SK-N-SH (cell line): ENCODE data around the gene THADA. TPM values are rescaled to one million over a fixed set of nuclear protein-coding genes. Genes with fewer than 3 reads are reported as not detected.
A peak's percentile ranks its signal among the peaks of the same experiment; 100 is the strongest.

ENCODE experiments used
- CTCF ChIA-PET: fragments of 300-600, 350-600 bp; formaldehyde crosslinking; extraction: SDS; loops from one replicate; lab custom pipeline; 2021; lab: Yijun Ruan, JAX
- POLR2A ChIA-PET: fragments of 350-600 bp; sonication (Branson Sonifier 250); formaldehyde crosslinking; extraction: SDS; loops from one replicate; lab custom pipeline; 2020; ENCODE audit warnings: antibody characterized with exemption, inconsistent platforms; lab: Yijun Ruan, JAX
- DNase-seq: peaks from one replicate; pipeline ENCODE4 v3.0.0; 2012
- H2AFZ ChIP-seq: fragments of 200-600 bp; sonication (generic); 2 replicates; pipeline ENCODE4 v1.8.1; 2016; ENCODE audit warnings: antibody characterized with exemption, mild to moderate bottlenecking, low read depth
- H3F3A ChIP-seq: fragments of 200-600 bp; sonication (generic); replicated peaks from 2 replicates; pipeline ENCODE3; 2016; ENCODE audit warnings: antibody characterized with exemption, mild to moderate bottlenecking; ENCODE audit not compliant: insufficient read depth
- H3K27ac ChIP-seq, 2 experiments: fragments of 200-500 bp in 1 of 2; fragments of 200-600 bp in 1 of 2; sonication (Bioruptor generic) in 1 of 2; sonication (generic), shearing (Covaris generic) in 1 of 2; 2 replicates each; pipeline versions ENCODE4 v1.5.1 to v1.6.1; 2014 to 2016; ENCODE audit warnings: low read depth in 2 of 2, inconsistent platforms in 1 of 2, low read length in 1 of 2, mild to moderate bottlenecking in 1 of 2, mixed read lengths in 1 of 2
- H3K27me3 ChIP-seq: fragments of 200-600 bp; sonication (generic), shearing (Covaris generic); 2 replicates; pipeline ENCODE4 v1.6.1; 2016; ENCODE audit warnings: mixed run types; ENCODE audit not compliant: insufficient read depth
- H3K36me3 ChIP-seq, 2 experiments: fragments of 200-500 bp in 1 of 2; fragments of 200-600 bp in 1 of 2; sonication (Bioruptor generic) in 1 of 2; sonication (generic) in 1 of 2; replicated peaks in 1 of 2; 2 replicates each; pipeline versions ENCODE3 to v1.5.1; 2014 to 2016; ENCODE audit warnings: low read length in 1 of 2, mild to moderate bottlenecking in 1 of 2; ENCODE audit not compliant: insufficient read depth in 2 of 2, control insufficient read depth in 1 of 2
- H3K4me1 ChIP-seq, 2 experiments: fragments of 200-500 bp in 1 of 2; fragments of 200-600 bp in 1 of 2; sonication (Bioruptor generic) in 1 of 2; sonication (generic), shearing (Covaris generic) in 1 of 2; 2 replicates each; pipeline versions ENCODE4 v1.5.1 to v1.6.1; 2014 to 2016; ENCODE audit warnings: low read depth in 1 of 2, low read length in 1 of 2, mixed run types in 1 of 2; ENCODE audit not compliant: insufficient read depth in 2 of 2, control insufficient read depth in 1 of 2
- H3K4me2 ChIP-seq: fragments of 200-600 bp; sonication (generic), shearing (Covaris generic); 2 replicates; pipeline ENCODE4 v1.6.1; 2017; ENCODE audit warnings: mixed run types
- H3K4me3 ChIP-seq, 2 experiments: fragments of 200-500 bp in 1 of 2; fragments of 200-600 bp in 1 of 2; sonication (Bioruptor generic) in 1 of 2; sonication (generic), shearing (Covaris generic) in 1 of 2; 2 replicates each; pipeline versions ENCODE4 v1.5.1 to v1.8.1; 2014 to 2016; ENCODE audit warnings: low read depth in 2 of 2, inconsistent platforms in 1 of 2, low read length in 1 of 2, mild to moderate bottlenecking in 1 of 2, mixed read lengths in 1 of 2, moderate library complexity in 1 of 2
- H3K79me2 ChIP-seq: fragments of 200-600 bp; sonication (generic); 2 replicates; pipeline ENCODE4 v1.8.1; 2017; ENCODE audit warnings: mild to moderate bottlenecking; ENCODE audit not compliant: insufficient read depth
- H3K9ac ChIP-seq: fragments of 200-600 bp; sonication (generic); 2 replicates; pipeline ENCODE4 v1.6.1; 2017; ENCODE audit warnings: mixed run types
- H3K9me2 ChIP-seq: fragments of 200-600 bp; sonication (generic); 2 replicates; pipeline ENCODE4 v1.6.1; 2017; ENCODE audit warnings: mixed run types
- H3K9me3 ChIP-seq: fragments of 200-600 bp; sonication (generic); 2 replicates; pipeline ENCODE4 v1.6.1; 2017; ENCODE audit warnings: mixed run types, mild to moderate bottlenecking, moderate library complexity
- H4K20me1 ChIP-seq: fragments of 200-600 bp; sonication (generic); 2 replicates; pipeline ENCODE4 v1.6.1; 2017; ENCODE audit warnings: mild to moderate bottlenecking, mixed run types; ENCODE audit not compliant: insufficient read depth
- FOXJ3 ChIP-seq: sonication (generic); formaldehyde crosslinking; IDR thresholded peaks from 2 replicates; pipeline ENCODE4 v1.5.1; 2020; ENCODE audit warnings: mild to moderate bottlenecking, missing genetic modification reagents
- FOXM1 ChIP-seq: IDR thresholded peaks from 2 replicates; pipeline ENCODE4 v1.4.0; 2012; ENCODE audit warnings: low read depth, mild to moderate bottlenecking
- JUND ChIP-seq: IDR thresholded peaks from 2 replicates; pipeline ENCODE4 v1.4.0; 2012
- MEF2A ChIP-seq: IDR thresholded peaks from 2 replicates; pipeline ENCODE4 v1.4.0; 2012; ENCODE audit warnings: low read depth, borderline replicate concordance
- MXI1 ChIP-seq: IDR thresholded peaks from 2 replicates; pipeline ENCODE4 v1.6.1; 2012; ENCODE audit warnings: mild to moderate bottlenecking, low read depth, low read length, improper control_type of control experiment
- NRF1 ChIP-seq: IDR thresholded peaks from 2 replicates; pipeline ENCODE4 v1.6.1; 2012; ENCODE audit warnings: low read depth, mild to moderate bottlenecking, low read length
- RCOR1 ChIP-seq: fragments of 150-350 bp; IDR thresholded peaks from 2 replicates; pipeline ENCODE4 v1.6.1; 2017; ENCODE audit warnings: antibody characterized with exemption, low read length
- RXRA ChIP-seq: IDR thresholded peaks from 2 replicates; pipeline ENCODE4 v1.4.0; 2012; ENCODE audit warnings: low read depth, mild to moderate bottlenecking, borderline replicate concordance
- YY1 ChIP-seq: IDR thresholded peaks from 2 replicates; pipeline ENCODE4 v1.4.0; 2012; ENCODE audit warnings: low read depth, mild to moderate bottlenecking
- WGBS: methylation state at CpG from one replicate; pipeline ENCODE4 v1.1.6; 2017; ENCODE audit warnings: low lambda C conversion rate; 5-methylcytosine and 5-hydroxymethylcytosine counted together
- polyA plus RNA-seq, 3 experiments: library from polyadenylated mRNA; depleted of rRNA; stranded (reverse); fragments of >200 nt; gene quantifications; 2 replicates each; pipeline ENCODE4 v1.2.3, GENCODE V29; 2012
- TF ChIP-seq, protein P1 (sequence below): IDR thresholded peaks from 2 replicates; pipeline ENCODE4; 2012
- TF ChIP-seq, protein P2 (sequence below): fragments of 200-600 bp; sonication (generic); IDR thresholded peaks from 2 replicates; pipeline ENCODE4 v1.6.1; 2017; ENCODE audit warnings: antibody characterized with exemption, mild to moderate bottlenecking, moderate library complexity
- TF ChIP-seq, protein P3 (sequence below): IDR thresholded peaks from 2 replicates; pipeline ENCODE4 v1.4.0; 2012; ENCODE audit warnings: low read depth, borderline replicate concordance

THADA gene
- polyA plus RNA-seq, 1 of the 3 experiments (the other 2 are of a cell fraction) = 25.6 TPM

- POLR2A ChIA-PET = interaction anchor here (1.0 to 1.2 kb wide), 2 partner anchors 44 to 199 kb away, joined by 3 to 5 read pairs; no protein-coding TSS in a partner anchor
- peak overlapping the region; percentile 83 for H3K4me2 ChIP-seq
- peak overlapping the region; percentile 94 to 95 for H3K27ac ChIP-seq
- CTCF ChIA-PET = interaction anchor here (0.6 to 16.3 kb wide), 21 partner anchors 40 to 560 kb away, joined by 3 to 299 read pairs (median 4); no protein-coding TSS in a partner anchor
- H3K79me2 ChIP-seq = peaks cover 76% of the 10 kb centered on the region
- H3K9me3 ChIP-seq = no peaks in the 10 kb centered on the region
- H4K20me1 ChIP-seq = peaks cover 34% of the 10 kb centered on the region
- peaks cover 53% of the 10 kb centered on the region for H3F3A ChIP-seq
- TF ChIP-seq JUND (0 out of 2 replicates have a peak, but pooled peaks have one; percentile 3), NRF1 (no peak)
- peak overlapping the region; percentile 95 to 97 for H3K4me3 ChIP-seq
- peak overlapping the region; percentile 99 for H3K9ac ChIP-seq
- WGBS = 35% methylated on average over 4 of the region's 4 CpGs
- H3K36me3 ChIP-seq = peaks cover 21 to 31% of the 10 kb centered on the region in 2 experiments
- H3K9me2 ChIP-seq = no peaks in the 10 kb centered on the region
- no peak overlapping the region for H2AFZ ChIP-seq
- no peak for DNase-seq
- H3K27me3 ChIP-seq = no peaks in the 10 kb centered on the region
- peaks cover 37 to 77% of the 10 kb centered on the region in 2 experiments; a peak in 3 of 4 replicates for H3K4me1 ChIP-seq
Measured at GRCh38 chr2:43223521-43224001, 372.3 kb downstream of the THADA start.

DNA sequence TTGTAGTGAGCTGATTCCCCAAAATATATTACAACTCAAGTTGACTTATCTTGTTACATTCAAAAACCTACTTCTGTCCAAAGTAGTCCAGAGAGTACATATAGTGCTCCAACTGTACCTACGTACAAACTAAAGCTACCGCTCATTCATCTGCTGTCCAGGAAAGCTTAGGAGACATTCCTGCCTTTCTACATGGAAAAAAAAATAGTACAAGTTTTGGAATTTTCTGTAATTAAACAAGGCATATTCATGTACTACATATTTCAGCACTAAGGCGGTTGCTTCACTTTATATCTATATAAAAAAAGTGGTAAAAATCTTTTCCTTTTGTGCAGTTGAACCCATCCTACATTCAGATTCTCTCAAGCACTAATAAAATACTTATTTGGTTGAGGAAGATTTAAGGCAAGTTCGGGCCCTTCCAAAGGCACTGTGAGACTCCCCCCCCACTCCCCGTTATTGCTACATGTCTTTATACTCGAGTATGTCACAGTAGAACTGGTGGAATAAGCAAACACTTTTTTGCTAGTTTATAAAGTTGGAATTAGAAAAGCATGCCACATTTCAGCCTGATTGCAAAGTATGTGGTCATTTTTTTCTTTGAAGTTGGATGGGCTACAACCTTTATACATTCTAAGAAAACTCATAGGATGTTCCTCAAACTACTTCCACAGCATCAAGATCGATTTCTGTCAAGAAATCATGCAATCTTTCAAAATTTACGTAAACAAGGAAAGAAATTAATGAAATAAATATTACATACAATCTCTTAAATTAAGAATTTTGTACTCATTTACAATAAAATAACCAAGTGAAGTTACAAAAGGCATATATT lies 373.1 kb downstream of the THADA start:
- H3F3A ChIP-seq = peaks cover 50% of the 10 kb centered on the region
- peaks cover 45 to 77% of the 10 kb centered on the region in 2 experiments; a peak in 3 of 4 replicates for H3K4me1 ChIP-seq
- H4K20me1 ChIP-seq = peaks cover 34% of the 10 kb centered on the region
- peak overlapping the region; percentile 83 for H3K4me2 ChIP-seq
- H3K79me2 ChIP-seq = peaks cover 70% of the 10 kb centered on the region
- 36% methylated on average over 8 of the region's 8 CpGs for WGBS
- peaks cover 21 to 31% of the 10 kb centered on the region in 2 experiments for H3K36me3 ChIP-seq
- no peak overlapping the region for H2AFZ ChIP-seq
- H3K9me2 ChIP-seq = no peaks in the 10 kb centered on the region
- ChIA-PET POLR2A (interaction anchor here (0.9 to 3.6 kb wide), 9 partner anchors 9 to 248 kb away, joined by 3 to 13 read pairs (median 4); no protein-coding TSS in a partner anchor), CTCF (interaction anchor here (0.7 to 16.3 kb wide), 21 partner anchors 18 to 395 kb away, joined by 3 to 299 read pairs (median 7); no protein-coding TSS in a partner anchor)
- no peaks in the 10 kb centered on the region for H3K9me3 ChIP-seq
- H3K27me3 ChIP-seq = no peaks in the 10 kb centered on the region
- H3K27ac ChIP-seq = peak overlapping the region; percentile 94 to 95
- H3K4me3 ChIP-seq = peak overlapping the region; percentile 95 to 97; a peak in 3 of 4 replicates
- 0 out of 2 replicates have a peak, but pooled peaks have one; percentile 23 for TF ChIP-seq JUND
- TF ChIP-seq, protein P1, sequence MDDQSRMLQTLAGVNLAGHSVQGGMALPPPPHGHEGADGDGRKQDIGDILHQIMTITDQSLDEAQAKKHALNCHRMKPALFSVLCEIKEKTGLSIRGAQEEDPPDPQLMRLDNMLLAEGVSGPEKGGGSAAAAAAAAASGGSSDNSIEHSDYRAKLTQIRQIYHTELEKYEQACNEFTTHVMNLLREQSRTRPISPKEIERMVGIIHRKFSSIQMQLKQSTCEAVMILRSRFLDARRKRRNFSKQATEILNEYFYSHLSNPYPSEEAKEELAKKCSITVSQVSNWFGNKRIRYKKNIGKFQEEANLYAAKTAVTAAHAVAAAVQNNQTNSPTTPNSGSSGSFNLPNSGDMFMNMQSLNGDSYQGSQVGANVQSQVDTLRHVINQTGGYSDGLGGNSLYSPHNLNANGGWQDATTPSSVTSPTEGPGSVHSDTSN = no peak; the same call in 1 of the 2 replicates
- H3K9ac ChIP-seq = peak overlapping the region; percentile 99
- no peak for DNase-seq

GRCh38 chr2:43221763-43222474 lies 373.9 kb downstream of the THADA start:
- ChIA-PET CTCF (interaction anchor here (0.7 to 16.3 kb wide), 24 partner anchors 18 to 394 kb away, joined by 3 to 299 read pairs (median 4); no protein-coding TSS in a partner anchor), POLR2A (interaction anchor here (0.9 to 3.6 kb wide), 12 partner anchors 10 to 247 kb away, joined by 3 to 13 read pairs (median 4); no protein-coding TSS in a partner anchor)
- WGBS = 3% methylated on average over 8 of the region's 8 CpGs
- DNase-seq = peak; percentile 87
- Histone ChIP-seq H4K20me1 (peaks cover 34% of the 10 kb centered on the region), H3F3A (peaks cover 50% of the 10 kb centered on the region), H2AFZ (no peak overlapping the region), H3K36me3 (peaks cover 21 to 31% of the 10 kb centered on the region in 2 experiments), H3K9ac (peak overlapping the region; percentile 99), H3K4me3 (peak overlapping the region; percentile 95 to 97), H3K79me2 (peaks cover 63% of the 10 kb centered on the region), H3K27me3 (no peaks in the 10 kb centered on the region), H3K9me2 (no peaks in the 10 kb centered on the region), H3K27ac (peak overlapping the region; percentile 94 to 95), H3K4me1 (peaks cover 46 to 76% of the 10 kb centered on the region in 2 experiments; a peak in 3 of 4 replicates), H3K4me2 (peak overlapping the region; percentile 83), H3K9me3 (no peaks in the 10 kb centered on the region)
- TF ChIP-seq JUND (peak; percentile 92), MXI1 (peak; percentile 88), RXRA (peak; percentile 38; the same call in 1 of the 2 replicates), FOXJ3 (CRISPR knock-in tag) (no peak), MEF2A (no peak), FOXM1 (no peak), RCOR1 (no peak), YY1 (no peak)
- TF ChIP-seq, protein P2, sequence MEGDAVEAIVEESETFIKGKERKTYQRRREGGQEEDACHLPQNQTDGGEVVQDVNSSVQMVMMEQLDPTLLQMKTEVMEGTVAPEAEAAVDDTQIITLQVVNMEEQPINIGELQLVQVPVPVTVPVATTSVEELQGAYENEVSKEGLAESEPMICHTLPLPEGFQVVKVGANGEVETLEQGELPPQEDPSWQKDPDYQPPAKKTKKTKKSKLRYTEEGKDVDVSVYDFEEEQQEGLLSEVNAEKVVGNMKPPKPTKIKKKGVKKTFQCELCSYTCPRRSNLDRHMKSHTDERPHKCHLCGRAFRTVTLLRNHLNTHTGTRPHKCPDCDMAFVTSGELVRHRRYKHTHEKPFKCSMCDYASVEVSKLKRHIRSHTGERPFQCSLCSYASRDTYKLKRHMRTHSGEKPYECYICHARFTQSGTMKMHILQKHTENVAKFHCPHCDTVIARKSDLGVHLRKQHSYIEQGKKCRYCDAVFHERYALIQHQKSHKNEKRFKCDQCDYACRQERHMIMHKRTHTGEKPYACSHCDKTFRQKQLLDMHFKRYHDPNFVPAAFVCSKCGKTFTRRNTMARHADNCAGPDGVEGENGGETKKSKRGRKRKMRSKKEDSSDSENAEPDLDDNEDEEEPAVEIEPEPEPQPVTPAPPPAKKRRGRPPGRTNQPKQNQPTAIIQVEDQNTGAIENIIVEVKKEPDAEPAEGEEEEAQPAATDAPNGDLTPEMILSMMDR = no peak
- TF ChIP-seq, protein P3, sequence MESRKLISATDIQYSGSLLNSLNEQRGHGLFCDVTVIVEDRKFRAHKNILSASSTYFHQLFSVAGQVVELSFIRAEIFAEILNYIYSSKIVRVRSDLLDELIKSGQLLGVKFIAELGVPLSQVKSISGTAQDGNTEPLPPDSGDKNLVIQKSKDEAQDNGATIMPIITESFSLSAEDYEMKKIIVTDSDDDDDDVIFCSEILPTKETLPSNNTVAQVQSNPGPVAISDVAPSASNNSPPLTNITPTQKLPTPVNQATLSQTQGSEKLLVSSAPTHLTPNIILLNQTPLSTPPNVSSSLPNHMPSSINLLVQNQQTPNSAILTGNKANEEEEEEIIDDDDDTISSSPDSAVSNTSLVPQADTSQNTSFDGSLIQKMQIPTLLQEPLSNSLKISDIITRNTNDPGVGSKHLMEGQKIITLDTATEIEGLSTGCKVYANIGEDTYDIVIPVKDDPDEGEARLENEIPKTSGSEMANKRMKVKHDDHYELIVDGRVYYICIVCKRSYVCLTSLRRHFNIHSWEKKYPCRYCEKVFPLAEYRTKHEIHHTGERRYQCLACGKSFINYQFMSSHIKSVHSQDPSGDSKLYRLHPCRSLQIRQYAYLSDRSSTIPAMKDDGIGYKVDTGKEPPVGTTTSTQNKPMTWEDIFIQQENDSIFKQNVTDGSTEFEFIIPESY = peak; percentile 61; the same call in 1 of the 2 replicates
